Ecto neural progenitor cell (in vitro differentiated cells): ENCODE results near the gene POF1B.

Experiments used
- DNase-seq: peaks from one replicate; pipeline ENCODE4 v3.0.0-alpha.2; 2018; ENCODE audit warnings: low spot score

Gene POF1B

GRCh38 chrX:85243761-85244449 lies 135.6 kb downstream of the POF1B start, which contains the start of the genes SATL1 and ZNF711:
TSS of gene SATL1 (minus strand) at chrX:85243779. CDS start at chrX:85108968, 134,811 bp downstream.
TSS of gene ZNF711 (plus strand) at chrX:85243991. CDS start at chrX:85247573, 3,582 bp downstream.
- DNase-seq, result peak; percentile 76

- DNase-seq, result no peak
These were observed 136.3 kb downstream of the POF1B start for GRCh38 chrX:85243155-85243554.
